NT2/D1 (cell line): Measurements from ENCODE around the gene TSPEAR.

ENCODE experiments used
- SUZ12 ChIP-seq: IDR thresholded peaks from 2 replicates; pipeline ENCODE4 v1.6.1; 2011; ENCODE audit not compliant: insufficient read length, insufficient read depth; ENCODE audit errors: extremely low read depth
- YY1 ChIP-seq: IDR thresholded peaks from 2 replicates; pipeline ENCODE4 v1.6.1; 2011; ENCODE audit not compliant: insufficient read length, insufficient read depth
- ZNF274 ChIP-seq: IDR thresholded peaks from 2 replicates; pipeline ENCODE4 v1.6.1; 2011; ENCODE audit warnings: mild to moderate bottlenecking, low read depth, low read length

GRCh38 chr21:44708213-44708865 is 3.0 kb downstream of the TSPEAR start:
- TF ChIP-seq YY1, result no peak
- no peak for TF ChIP-seq ZNF274
- no peak for TF ChIP-seq SUZ12
